GM23338 (cell line): Measurements from ENCODE around the gene KIF1A. TPM values are rescaled to one million over a fixed set of nuclear protein-coding genes. Genes with fewer than 3 reads are reported as not detected.

Experiments
- ATAC-seq: fragments of 200-7000 bp; cut with Tn5 transposase; 3 replicates; pipeline ENCODE4 v1.9.1; 2020
- DNase-seq: peaks from one replicate; pipeline ENCODE4 v3.0.0-alpha.2; 2015; ENCODE audit warnings: low spot score
- H2AFZ ChIP-seq: fragments of 200-600 bp; sonication (generic); 2 replicates; pipeline ENCODE4 v1.8.0; 2016; ENCODE audit warnings: antibody characterized with exemption, mild to moderate bottlenecking, moderate library complexity
- H3F3A ChIP-seq: fragments of 200-600 bp; sonication (generic); replicated peaks from 2 replicates; pipeline ENCODE4 v1.8.0; 2017; ENCODE audit warnings: antibody characterized with exemption, mixed run types, low read depth
- H3K27ac ChIP-seq: fragments of 200-600 bp; sonication (generic); 2 replicates; pipeline ENCODE4 v1.6.1; 2016; ENCODE audit warnings: low read depth
- H3K27me3 ChIP-seq: fragments of 200-600 bp; sonication (generic); 2 replicates; pipeline ENCODE4 v1.8.0; 2016; ENCODE audit warnings: mild to moderate bottlenecking, mixed run types, moderate library complexity; ENCODE audit not compliant: insufficient read depth
- H3K36me3 ChIP-seq: fragments of 200-600 bp; sonication (generic); 2 replicates; pipeline ENCODE4 v1.8.0; 2016; ENCODE audit warnings: mild to moderate bottlenecking; ENCODE audit not compliant: insufficient read depth
- H3K4me1 ChIP-seq: fragments of 200-600 bp; sonication (generic); 2 replicates; pipeline ENCODE4 v1.8.0; 2016; ENCODE audit warnings: mild to moderate bottlenecking, moderate library complexity; ENCODE audit not compliant: insufficient read depth
- H3K4me2 ChIP-seq: fragments of 200-600 bp; sonication (generic); 2 replicates; pipeline ENCODE4 v1.7.1; 2017; ENCODE audit warnings: mixed run types
- H3K4me3 ChIP-seq: fragments of 200-600 bp; sonication (generic); 2 replicates; pipeline ENCODE4 v1.6.1; 2016; ENCODE audit warnings: mixed run types
- H3K79me2 ChIP-seq: fragments of 200-600 bp; sonication (generic); replicated peaks from 2 replicates; pipeline ENCODE4 v1.8.0; 2017; ENCODE audit warnings: mild to moderate bottlenecking; ENCODE audit not compliant: insufficient read depth
- H3K9me2 ChIP-seq: fragments of 200-600 bp; sonication (generic); 2 replicates; pipeline ENCODE4 v1.8.0; 2017; ENCODE audit not compliant: insufficient read depth
- H4K20me1 ChIP-seq: fragments of 200-600 bp; sonication (generic); replicated peaks from 2 replicates; pipeline ENCODE4 v1.8.0; 2017; ENCODE audit warnings: mild to moderate bottlenecking; ENCODE audit not compliant: insufficient read depth
- H3K27ac Mint-ChIP-seq: 2 replicates; pipeline ENCODE4 v1.8.0; 2020; ENCODE audit warnings: inconsistent platforms, mild to moderate bottlenecking, moderate library complexity, mixed read lengths
- H3K27me3 Mint-ChIP-seq: 3 replicates; pipeline ENCODE4 v1.8.0; 2022; ENCODE audit warnings: low read depth, mild to moderate bottlenecking, moderate library complexity, mixed read lengths, inconsistent platforms; ENCODE audit not compliant: insufficient read depth, poor library complexity
- H3K36me3 Mint-ChIP-seq: 3 replicates; pipeline ENCODE4 v1.8.0; 2021; ENCODE audit warnings: low read depth, mild to moderate bottlenecking, inconsistent platforms, moderate library complexity, mixed read lengths
- H3K4me1 Mint-ChIP-seq: 3 replicates; pipeline ENCODE4 v1.8.0; 2020; ENCODE audit warnings: mild to moderate bottlenecking, inconsistent platforms, mixed read lengths
- H3K4me3 Mint-ChIP-seq: 3 replicates; pipeline ENCODE4 v1.8.0; 2021; ENCODE audit warnings: moderate library complexity, mild to moderate bottlenecking, inconsistent platforms, mixed read lengths
- H3K9me3 Mint-ChIP-seq: 3 replicates; pipeline ENCODE4 v1.8.0; 2020; ENCODE audit warnings: moderate library complexity, mild to moderate bottlenecking, inconsistent platforms, mixed read lengths
- EZH2 ChIP-seq: fragments of 200-600 bp; sonication (generic); IDR thresholded peaks from one replicate; pipeline ENCODE4 v1.8.0; 2017; ENCODE audit warnings: antibody characterized with exemption, mild to moderate bottlenecking, low read depth; ENCODE audit not compliant: unreplicated experiment
- EZH2phosphoT487 ChIP-seq: fragments of 200-600 bp; sonication (generic); IDR thresholded peaks from one replicate; pipeline ENCODE4 v1.8.1; 2018; ENCODE audit warnings: antibody characterized with exemption; ENCODE audit not compliant: unreplicated experiment
- JUNB ChIP-seq: IDR thresholded peaks from one replicate; pipeline ENCODE4 v1.6.1; 2016; ENCODE audit warnings: antibody characterized with exemption; ENCODE audit not compliant: unreplicated experiment
- POLR2AphosphoS5 ChIP-seq: IDR thresholded peaks from 2 replicates; pipeline ENCODE4 v1.6.1; 2016; ENCODE audit warnings: antibody characterized with exemption, low read depth
- ZNF331 ChIP-seq: fragments of 250-450 bp; sonication (Bioruptor Pico); IDR thresholded peaks from 2 replicates; pipeline ENCODE4 v1.5.0; 2020; ENCODE audit warnings: low read depth, mild to moderate bottlenecking, moderate library complexity
- polyA plus RNA-seq: library from polyadenylated mRNA; unstranded; fragments of >200 nt; fragmentation: Nextera tagmentation; extraction: Ambion mirVana; gene quantifications from 2 replicates; pipeline ENCODE4 v1.2.1, GENCODE V29; 2016
- total RNA-seq: library from RNA; depleted of rRNA; stranded (reverse); fragments of >200 nt; shearing (Covaris generic); gene quantifications from 2 replicates; pipeline ENCODE4 v1.2.3, GENCODE V29; 2014
- TF ChIP-seq, protein P1 (sequence below): IDR thresholded peaks from one replicate; pipeline ENCODE4 v1.6.1; 2018; ENCODE audit warnings: antibody characterized with exemption; ENCODE audit not compliant: unreplicated experiment
- TF ChIP-seq, protein P2 (sequence below): IDR thresholded peaks from 2 replicates; pipeline ENCODE4 v1.6.1; 2016; ENCODE audit warnings: antibody characterized with exemption
- TF ChIP-seq, protein P3 (sequence below): fragments of 250-450 bp; sonication (Bioruptor Pico); IDR thresholded peaks from 2 replicates; pipeline ENCODE4 v1.5.0; 2020; ENCODE audit warnings: mild to moderate bottlenecking, moderate library complexity

KIF1A gene
- total and polyA plus RNA-seq, 2 experiments from 2014 or later, result 169 to 214 TPM

DNA sequence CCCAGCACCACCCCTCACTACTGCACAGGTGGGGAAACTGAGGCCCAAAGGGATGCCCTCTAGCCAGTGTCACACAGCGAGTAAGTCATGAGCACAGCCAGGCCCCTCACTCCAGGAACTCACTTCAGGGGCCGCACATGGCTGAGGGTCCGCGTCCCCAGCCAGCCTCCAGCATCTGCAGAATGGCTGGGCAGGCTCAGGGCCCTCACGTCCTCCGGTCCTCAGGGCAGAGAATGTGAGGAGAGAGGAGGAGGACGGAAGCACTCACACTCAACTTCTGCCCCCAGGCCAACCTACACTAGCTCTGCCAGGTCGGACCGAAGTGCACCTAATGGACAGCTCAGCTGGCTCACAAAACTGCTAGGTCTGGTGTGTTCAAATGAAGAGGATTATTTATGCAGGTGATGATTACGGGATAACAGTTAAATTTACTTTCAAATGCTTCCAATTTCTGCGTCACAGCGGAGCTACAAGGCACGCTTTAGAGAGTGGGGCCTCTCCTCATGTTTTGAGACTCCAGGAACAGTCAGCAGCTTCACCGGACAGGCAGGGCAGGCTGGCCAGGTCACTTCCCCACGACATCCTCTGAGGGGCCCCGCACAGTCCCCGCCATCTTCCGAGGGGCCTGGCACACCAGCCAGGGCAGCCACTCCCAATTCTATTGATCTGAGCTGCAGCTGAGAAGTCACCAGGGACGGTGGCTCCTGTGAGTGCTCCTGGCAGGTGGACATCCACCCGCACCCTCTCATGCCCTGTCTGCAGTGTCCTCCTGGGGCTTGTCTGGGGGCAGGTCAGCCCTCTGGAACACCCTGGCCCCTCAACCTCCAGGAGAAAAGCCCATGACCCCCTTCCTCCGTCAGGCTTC lies 26.5 kb downstream of the KIF1A start:
- Mint-ChIP-seq H3K4me1 (peaks cover 23% of the 10 kb centered on the region), H3K27ac (0 out of 2 replicates have a peak overlapping the region, but pooled peaks have one; percentile 1), H3K36me3 (peaks cover 62% of the 10 kb centered on the region), H3K9me3 (no peaks in the 10 kb centered on the region), H3K4me3 (no peak overlapping the region), H3K27me3 (peaks cover 12% of the 10 kb centered on the region)
- DNase-seq (no peak), ATAC-seq (no peak)
- Histone ChIP-seq H3K4me1 (no peaks in the 10 kb centered on the region), H3K79me2 (peaks cover 67% of the 10 kb centered on the region), H3K4me3 (no peak overlapping the region), H3K9me2 (no peaks in the 10 kb centered on the region), H3K36me3 (peaks cover 9% of the 10 kb centered on the region; the same call in 1 of the 2 replicates), H3F3A (no peaks in the 10 kb centered on the region), H2AFZ (no peak overlapping the region), H3K27me3 (no peaks in the 10 kb centered on the region), H3K4me2 (no peak overlapping the region), H3K27ac (no peak overlapping the region), H4K20me1 (peaks cover 44% of the 10 kb centered on the region)
- peak; percentile 1; the same call in 1 of the 2 replicates for TF ChIP-seq POLR2AphosphoS5
- TF ChIP-seq, protein P1, sequence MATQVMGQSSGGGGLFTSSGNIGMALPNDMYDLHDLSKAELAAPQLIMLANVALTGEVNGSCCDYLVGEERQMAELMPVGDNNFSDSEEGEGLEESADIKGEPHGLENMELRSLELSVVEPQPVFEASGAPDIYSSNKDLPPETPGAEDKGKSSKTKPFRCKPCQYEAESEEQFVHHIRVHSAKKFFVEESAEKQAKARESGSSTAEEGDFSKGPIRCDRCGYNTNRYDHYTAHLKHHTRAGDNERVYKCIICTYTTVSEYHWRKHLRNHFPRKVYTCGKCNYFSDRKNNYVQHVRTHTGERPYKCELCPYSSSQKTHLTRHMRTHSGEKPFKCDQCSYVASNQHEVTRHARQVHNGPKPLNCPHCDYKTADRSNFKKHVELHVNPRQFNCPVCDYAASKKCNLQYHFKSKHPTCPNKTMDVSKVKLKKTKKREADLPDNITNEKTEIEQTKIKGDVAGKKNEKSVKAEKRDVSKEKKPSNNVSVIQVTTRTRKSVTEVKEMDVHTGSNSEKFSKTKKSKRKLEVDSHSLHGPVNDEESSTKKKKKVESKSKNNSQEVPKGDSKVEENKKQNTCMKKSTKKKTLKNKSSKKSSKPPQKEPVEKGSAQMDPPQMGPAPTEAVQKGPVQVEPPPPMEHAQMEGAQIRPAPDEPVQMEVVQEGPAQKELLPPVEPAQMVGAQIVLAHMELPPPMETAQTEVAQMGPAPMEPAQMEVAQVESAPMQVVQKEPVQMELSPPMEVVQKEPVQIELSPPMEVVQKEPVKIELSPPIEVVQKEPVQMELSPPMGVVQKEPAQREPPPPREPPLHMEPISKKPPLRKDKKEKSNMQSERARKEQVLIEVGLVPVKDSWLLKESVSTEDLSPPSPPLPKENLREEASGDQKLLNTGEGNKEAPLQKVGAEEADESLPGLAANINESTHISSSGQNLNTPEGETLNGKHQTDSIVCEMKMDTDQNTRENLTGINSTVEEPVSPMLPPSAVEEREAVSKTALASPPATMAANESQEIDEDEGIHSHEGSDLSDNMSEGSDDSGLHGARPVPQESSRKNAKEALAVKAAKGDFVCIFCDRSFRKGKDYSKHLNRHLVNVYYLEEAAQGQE, result no peak

DNA sequence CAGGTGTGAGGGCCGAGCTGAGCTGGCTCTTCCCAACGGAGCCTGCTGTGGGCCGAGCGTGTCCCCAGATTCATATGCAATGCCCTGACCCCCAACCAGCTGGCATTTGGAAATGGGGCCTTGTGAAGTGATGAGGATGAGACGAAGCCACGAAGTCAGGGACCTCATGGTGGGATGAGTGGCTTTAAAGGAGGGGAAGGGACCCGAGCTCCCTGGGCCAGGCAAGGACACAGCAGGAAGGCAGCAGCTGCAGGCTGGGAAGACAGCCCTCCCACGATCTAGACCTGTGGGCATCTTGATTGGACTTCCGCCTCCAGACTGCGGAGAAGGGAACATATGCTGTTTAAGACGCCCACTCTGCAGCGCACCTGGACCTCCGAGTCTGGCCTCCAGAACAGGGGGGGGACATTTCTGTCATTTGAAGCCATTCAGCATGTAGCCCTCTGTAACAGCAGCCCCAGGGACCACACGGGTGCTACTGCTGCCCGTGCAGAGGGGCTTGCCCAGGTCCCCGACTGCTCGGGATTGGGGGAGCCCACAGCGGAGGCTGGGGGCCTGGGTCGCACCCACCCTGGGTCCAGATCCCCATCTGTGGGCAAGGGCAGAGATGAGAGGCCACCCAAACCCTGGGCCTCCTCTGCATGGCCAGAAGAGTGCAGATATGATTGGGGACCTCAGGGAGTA lies 27.2 kb downstream of the KIF1A start:
- H3K4me3 ChIP-seq, result no peak overlapping the region
- ATAC-seq (peak; percentile 28), DNase-seq (no peak)
- H3K27ac Mint-ChIP-seq, result peak overlapping the region; percentile 88; the same call in 1 of the 2 replicates
- H3K9me3 Mint-ChIP-seq, result no peaks in the 10 kb centered on the region
- H3K9me2 ChIP-seq, result no peaks in the 10 kb centered on the region
- no peaks in the 10 kb centered on the region for H3K4me1 ChIP-seq
- no peak overlapping the region for H3K4me2 ChIP-seq
- H3K36me3 Mint-ChIP-seq, result peaks cover 62% of the 10 kb centered on the region
- H3K27me3 ChIP-seq, result no peaks in the 10 kb centered on the region
- no peak overlapping the region for H3K27ac ChIP-seq
- peaks cover 13% of the 10 kb centered on the region; the same call in 1 of the 2 replicates for H3K36me3 ChIP-seq
- H3K27me3 Mint-ChIP-seq, result peaks cover 16% of the 10 kb centered on the region
- H3F3A ChIP-seq, result no peaks in the 10 kb centered on the region
- peaks cover 43% of the 10 kb centered on the region for H4K20me1 ChIP-seq
- peaks cover 60% of the 10 kb centered on the region for H3K79me2 ChIP-seq
- peaks cover 23% of the 10 kb centered on the region for H3K4me1 Mint-ChIP-seq
- H2AFZ ChIP-seq, result no peak overlapping the region
- no peak overlapping the region for H3K4me3 Mint-ChIP-seq
- TF ChIP-seq, protein P2, sequence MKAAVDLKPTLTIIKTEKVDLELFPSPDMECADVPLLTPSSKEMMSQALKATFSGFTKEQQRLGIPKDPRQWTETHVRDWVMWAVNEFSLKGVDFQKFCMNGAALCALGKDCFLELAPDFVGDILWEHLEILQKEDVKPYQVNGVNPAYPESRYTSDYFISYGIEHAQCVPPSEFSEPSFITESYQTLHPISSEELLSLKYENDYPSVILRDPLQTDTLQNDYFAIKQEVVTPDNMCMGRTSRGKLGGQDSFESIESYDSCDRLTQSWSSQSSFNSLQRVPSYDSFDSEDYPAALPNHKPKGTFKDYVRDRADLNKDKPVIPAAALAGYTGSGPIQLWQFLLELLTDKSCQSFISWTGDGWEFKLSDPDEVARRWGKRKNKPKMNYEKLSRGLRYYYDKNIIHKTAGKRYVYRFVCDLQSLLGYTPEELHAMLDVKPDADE, result no peak
- TF ChIP-seq EZH2phosphoT487 (no peak), ZNF331 (CRISPR knock-in tag) (no peak), POLR2AphosphoS5 (no peak; the same call in 1 of the 2 replicates), EZH2 (no peak), JUNB (no peak)
- TF ChIP-seq, protein P3, sequence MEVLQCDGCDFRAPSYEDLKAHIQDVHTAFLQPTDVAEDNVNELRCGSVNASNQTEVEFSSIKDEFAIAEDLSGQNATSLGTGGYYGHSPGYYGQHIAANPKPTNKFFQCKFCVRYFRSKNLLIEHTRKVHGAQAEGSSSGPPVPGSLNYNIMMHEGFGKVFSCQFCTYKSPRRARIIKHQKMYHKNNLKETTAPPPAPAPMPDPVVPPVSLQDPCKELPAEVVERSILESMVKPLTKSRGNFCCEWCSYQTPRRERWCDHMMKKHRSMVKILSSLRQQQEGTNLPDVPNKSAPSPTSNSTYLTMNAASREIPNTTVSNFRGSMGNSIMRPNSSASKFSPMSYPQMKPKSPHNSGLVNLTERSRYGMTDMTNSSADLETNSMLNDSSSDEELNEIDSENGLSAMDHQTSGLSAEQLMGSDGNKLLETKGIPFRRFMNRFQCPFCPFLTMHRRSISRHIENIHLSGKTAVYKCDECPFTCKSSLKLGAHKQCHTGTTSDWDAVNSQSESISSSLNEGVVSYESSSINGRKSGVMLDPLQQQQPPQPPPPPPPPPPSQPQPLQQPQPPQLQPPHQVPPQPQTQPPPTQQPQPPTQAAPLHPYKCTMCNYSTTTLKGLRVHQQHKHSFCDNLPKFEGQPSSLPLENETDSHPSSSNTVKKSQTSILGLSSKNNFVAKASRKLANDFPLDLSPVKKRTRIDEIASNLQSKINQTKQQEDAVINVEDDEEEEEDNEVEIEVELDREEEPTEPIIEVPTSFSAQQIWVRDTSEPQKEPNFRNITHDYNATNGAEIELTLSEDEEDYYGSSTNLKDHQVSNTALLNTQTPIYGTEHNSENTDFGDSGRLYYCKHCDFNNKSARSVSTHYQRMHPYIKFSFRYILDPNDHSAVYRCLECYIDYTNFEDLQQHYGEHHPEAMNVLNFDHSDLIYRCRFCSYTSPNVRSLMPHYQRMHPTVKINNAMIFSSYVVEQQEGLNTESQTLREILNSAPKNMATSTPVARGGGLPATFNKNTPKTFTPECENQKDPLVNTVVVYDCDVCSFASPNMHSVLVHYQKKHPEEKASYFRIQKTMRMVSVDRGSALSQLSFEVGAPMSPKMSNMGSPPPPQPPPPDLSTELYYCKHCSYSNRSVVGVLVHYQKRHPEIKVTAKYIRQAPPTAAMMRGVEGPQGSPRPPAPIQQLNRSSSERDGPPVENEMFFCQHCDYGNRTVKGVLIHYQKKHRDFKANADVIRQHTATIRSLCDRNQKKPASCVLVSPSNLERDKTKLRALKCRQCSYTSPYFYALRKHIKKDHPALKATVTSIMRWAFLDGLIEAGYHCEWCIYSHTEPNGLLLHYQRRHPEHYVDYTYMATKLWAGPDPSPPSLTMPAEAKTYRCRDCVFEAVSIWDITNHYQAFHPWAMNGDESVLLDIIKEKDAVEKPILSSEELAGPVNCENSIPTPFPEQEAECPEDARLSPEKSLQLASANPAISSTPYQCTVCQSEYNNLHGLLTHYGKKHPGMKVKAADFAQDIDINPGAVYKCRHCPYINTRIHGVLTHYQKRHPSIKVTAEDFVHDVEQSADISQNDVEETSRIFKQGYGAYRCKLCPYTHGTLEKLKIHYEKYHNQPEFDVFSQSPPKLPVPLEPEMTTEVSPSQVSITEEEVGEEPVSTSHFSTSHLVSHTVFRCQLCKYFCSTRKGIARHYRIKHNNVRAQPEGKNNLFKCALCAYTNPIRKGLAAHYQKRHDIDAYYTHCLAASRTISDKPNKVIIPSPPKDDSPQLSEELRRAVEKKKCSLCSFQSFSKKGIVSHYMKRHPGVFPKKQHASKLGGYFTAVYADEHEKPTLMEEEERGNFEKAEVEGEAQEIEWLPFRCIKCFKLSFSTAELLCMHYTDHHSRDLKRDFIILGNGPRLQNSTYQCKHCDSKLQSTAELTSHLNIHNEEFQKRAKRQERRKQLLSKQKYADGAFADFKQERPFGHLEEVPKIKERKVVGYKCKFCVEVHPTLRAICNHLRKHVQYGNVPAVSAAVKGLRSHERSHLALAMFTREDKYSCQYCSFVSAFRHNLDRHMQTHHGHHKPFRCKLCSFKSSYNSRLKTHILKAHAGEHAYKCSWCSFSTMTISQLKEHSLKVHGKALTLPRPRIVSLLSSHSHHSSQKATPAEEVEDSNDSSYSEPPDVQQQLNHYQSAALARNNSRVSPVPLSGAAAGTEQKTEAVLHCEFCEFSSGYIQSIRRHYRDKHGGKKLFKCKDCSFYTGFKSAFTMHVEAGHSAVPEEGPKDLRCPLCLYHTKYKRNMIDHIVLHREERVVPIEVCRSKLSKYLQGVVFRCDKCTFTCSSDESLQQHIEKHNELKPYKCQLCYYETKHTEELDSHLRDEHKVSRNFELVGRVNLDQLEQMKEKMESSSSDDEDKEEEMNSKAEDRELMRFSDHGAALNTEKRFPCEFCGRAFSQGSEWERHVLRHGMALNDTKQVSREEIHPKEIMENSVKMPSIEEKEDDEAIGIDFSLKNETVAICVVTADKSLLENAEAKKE, result no peak
